HEK293T (cell line): Measurements from ENCODE around the gene GRIN2C.
"Not testable (repeated sequence)": the region's sequence is repeated elsewhere in the genome, so short reads cannot be mapped to it uniquely, and the experiment has no call there.

Experiments
- CTCF ChIA-PET: fragments of 350-600 bp; formaldehyde crosslinking; extraction: SDS; loops from one replicate; lab custom pipeline; 2021; ENCODE audit warnings: antibody characterized with exemption, inconsistent platforms; lab: Yijun Ruan, JAX
- POLR2A ChIA-PET: fragments of 350-600 bp; formaldehyde crosslinking; extraction: SDS; loops from one replicate; lab custom pipeline; 2020; ENCODE audit warnings: antibody characterized with exemption, inconsistent platforms; lab: Yijun Ruan, JAX
- DNase-seq: peaks from one replicate; pipeline ENCODE4 v3.0.0; 2012; ENCODE audit warnings: mixed read lengths; ENCODE audit errors: extremely low spot score
- ARNT ChIP-seq: fragments of 450-650 bp; IDR thresholded peaks from 2 replicates; pipeline ENCODE4 v1.6.1; 2017; ENCODE audit warnings: mild to moderate bottlenecking
- BHLHE40 ChIP-seq: fragments of 450-650 bp; IDR thresholded peaks from 2 replicates; pipeline ENCODE4 v1.6.1; 2016; ENCODE audit warnings: mild to moderate bottlenecking, moderate library complexity, borderline replicate concordance
- CTBP1 ChIP-seq: fragments of 450-650 bp; IDR thresholded peaks from 2 replicates; pipeline ENCODE4 v1.6.1; 2016; ENCODE audit warnings: borderline replicate concordance
- ELF4 ChIP-seq: fragments of 450-650 bp; IDR thresholded peaks from 2 replicates; pipeline ENCODE4 v1.6.1; 2017; ENCODE audit warnings: antibody characterized with exemption
- FOXA1 ChIP-seq: fragments of 450-650 bp; IDR thresholded peaks from 2 replicates; pipeline ENCODE4 v1.6.1; 2016; ENCODE audit warnings: mild to moderate bottlenecking
- FOXK2 ChIP-seq: fragments of 450-650 bp; IDR thresholded peaks from 2 replicates; pipeline ENCODE4 v1.6.1; 2016; ENCODE audit warnings: mild to moderate bottlenecking
- FOXM1 ChIP-seq: fragments of 450-650 bp; IDR thresholded peaks from 2 replicates; pipeline ENCODE4 v1.6.1; 2017; ENCODE audit warnings: mild to moderate bottlenecking, borderline replicate concordance
- HDGF ChIP-seq: fragments of 450-650 bp; IDR thresholded peaks from 2 replicates; pipeline ENCODE4 v1.6.1; 2017; ENCODE audit warnings: antibody characterized with exemption, borderline replicate concordance
- L3MBTL2 ChIP-seq: fragments of 450-650 bp; conservative IDR thresholded peaks from 2 replicates; pipeline ENCODE4 v1.6.1; 2016; ENCODE audit warnings: mild to moderate bottlenecking
- LEF1 ChIP-seq: fragments of 450-650 bp; IDR thresholded peaks from 2 replicates; pipeline ENCODE4 v1.6.1; 2017; ENCODE audit warnings: mild to moderate bottlenecking, borderline replicate concordance
- NFRKB ChIP-seq: fragments of 450-650 bp; IDR thresholded peaks from 2 replicates; pipeline ENCODE4 v1.6.1; 2016; ENCODE audit warnings: mild to moderate bottlenecking, moderate library complexity
- SP1 ChIP-seq: fragments of 450-650 bp; IDR thresholded peaks from 2 replicates; pipeline ENCODE4 v1.6.1; 2017
- SUZ12 ChIP-seq: fragments of 450-650 bp; IDR thresholded peaks from 2 replicates; pipeline ENCODE4 v1.6.1; 2016; ENCODE audit warnings: mild to moderate bottlenecking
- TARDBP ChIP-seq: fragments of 450-650 bp; IDR thresholded peaks from 2 replicates; pipeline ENCODE4 v1.6.1; 2016
- ZNF384 ChIP-seq: fragments of 450-650 bp; IDR thresholded peaks from 2 replicates; pipeline ENCODE4 v1.6.1; 2016
- TF ChIP-seq, protein P1 (sequence below): fragments of 450-650 bp; IDR thresholded peaks from 2 replicates; pipeline ENCODE4 v1.6.1; 2016

Gene GRIN2C

DNA sequence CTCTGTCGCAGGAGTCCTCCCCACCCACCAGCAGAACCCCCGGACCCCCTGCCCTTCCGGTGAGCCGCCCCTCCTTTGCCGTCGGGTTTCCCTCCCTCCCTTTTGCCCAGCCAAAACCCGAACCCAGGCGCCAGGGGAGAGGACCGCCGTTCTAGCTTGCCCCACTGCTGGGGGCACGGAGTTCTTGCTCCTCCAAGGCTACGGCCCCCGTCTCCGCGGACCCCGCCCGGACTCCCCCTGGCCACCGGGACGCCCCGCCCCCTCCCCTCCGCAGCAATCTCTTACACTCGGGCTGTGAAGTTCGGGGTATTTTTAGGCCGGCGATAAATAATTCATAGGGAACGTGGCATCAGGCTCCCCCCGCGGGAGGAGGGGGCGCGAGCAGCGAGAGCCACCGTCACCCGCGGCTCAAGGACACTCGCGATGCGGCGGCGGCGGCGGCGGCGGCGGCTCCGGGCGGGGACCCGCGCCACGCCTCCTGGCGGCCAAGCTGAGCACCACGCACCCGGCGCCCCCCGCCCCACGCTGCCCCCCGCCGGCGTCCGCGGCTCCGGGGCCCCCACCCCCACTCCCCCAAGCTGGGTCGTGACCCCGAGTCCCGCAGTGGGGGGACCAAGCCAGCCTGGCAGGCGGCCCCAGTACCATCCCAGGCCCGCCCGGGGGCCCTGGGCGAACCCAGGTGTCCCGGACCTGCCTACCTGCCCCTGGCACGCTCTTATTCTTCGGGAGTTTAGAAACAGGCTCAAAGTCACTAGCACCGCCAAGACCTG lies at the start of gene GRIN2C:
GRIN2C (minus strand) TSS at position 427 of the 770 bp plus-strand sequence. CDS start 4,793 bp downstream, outside the sequence.
- POLR2A ChIA-PET = interaction anchor here (0.9 to 3.0 kb wide), 4 partner anchors 13 to 17 kb away, joined by 3 to 19 read pairs (median 9); partner anchors contain the start of gene FDXR
- no peak for TF ChIP-seq LEF1
- peak; percentile 44; the same call in 1 of the 2 replicates for TF ChIP-seq FOXM1
- CTCF ChIA-PET = interaction anchor here (0.7 to 1.7 kb wide), 2 partner anchors 12 to 17 kb away, joined by 3 to 8 read pairs; no protein-coding TSS in a partner anchor
- DNase-seq = peak; percentile 70

DNA sequence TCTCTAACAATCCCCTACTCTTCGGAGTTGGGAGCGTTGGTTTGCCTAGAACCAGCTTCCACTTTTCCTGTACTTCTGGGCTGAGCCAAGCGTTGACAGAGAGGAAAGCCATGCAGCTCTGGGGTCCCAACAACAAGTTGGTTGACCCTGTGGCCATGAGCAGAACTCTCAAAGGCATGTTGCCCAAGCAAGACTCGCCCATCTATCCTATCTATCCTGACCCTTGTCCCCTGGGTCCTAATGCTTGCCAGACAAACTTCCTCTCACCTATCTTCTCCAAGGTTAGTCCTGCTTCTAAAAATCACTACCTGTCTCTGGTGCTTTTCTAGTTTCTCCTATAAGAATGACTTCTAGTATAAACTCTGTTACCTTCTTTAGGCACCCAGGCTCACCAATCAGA lies 49.4 kb upstream of the GRIN2C start:
- POLR2A ChIA-PET = interaction anchor here (0.8 kb wide), 1 partner anchor 36 kb away, joined by 4 read pairs; no protein-coding TSS in a partner anchor
- CTCF ChIA-PET, DNase-seq: not testable (repeated sequence)

DNA sequence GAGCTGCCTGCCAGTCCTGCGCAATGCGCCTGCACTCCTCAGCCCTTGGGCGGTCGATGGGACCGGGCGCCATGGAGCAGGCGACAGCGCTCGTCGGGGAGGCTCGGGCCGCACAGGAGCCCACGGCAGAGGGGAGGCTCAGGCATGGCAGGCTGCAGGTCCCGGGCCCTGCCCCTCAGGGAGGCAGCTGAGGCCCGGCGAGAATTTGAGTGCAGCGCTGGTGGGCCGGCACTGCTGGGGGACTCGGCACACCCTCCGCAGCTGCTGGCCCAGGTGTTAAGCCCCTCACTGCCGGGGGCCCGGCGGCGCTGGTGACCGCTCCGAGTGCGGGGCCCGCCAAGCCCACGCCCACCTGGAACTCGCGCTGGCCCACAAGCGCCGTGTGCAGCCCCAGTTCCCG lies 47.3 kb upstream of the GRIN2C start:
- no peak for TF ChIP-seq NFRKB
- TF ChIP-seq ELF4 = no peak
- no peak for TF ChIP-seq LEF1
- TF ChIP-seq TARDBP = no peak
- no peak for TF ChIP-seq HDGF
- no peak for TF ChIP-seq CTBP1
- TF ChIP-seq ZNF384 = no peak
- no peak for TF ChIP-seq FOXA1
- TF ChIP-seq FOXK2 = no peak
- TF ChIP-seq SUZ12 = no peak
- TF ChIP-seq L3MBTL2 = no peak
- no peak for TF ChIP-seq ARNT
- TF ChIP-seq BHLHE40 = no peak
- no peak for TF ChIP-seq FOXM1
- TF ChIP-seq, protein P1, sequence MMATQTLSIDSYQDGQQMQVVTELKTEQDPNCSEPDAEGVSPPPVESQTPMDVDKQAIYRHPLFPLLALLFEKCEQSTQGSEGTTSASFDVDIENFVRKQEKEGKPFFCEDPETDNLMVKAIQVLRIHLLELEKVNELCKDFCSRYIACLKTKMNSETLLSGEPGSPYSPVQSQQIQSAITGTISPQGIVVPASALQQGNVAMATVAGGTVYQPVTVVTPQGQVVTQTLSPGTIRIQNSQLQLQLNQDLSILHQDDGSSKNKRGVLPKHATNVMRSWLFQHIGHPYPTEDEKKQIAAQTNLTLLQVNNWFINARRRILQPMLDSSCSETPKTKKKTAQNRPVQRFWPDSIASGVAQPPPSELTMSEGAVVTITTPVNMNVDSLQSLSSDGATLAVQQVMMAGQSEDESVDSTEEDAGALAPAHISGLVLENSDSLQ = no peak
- no peak for TF ChIP-seq SP1
- POLR2A ChIA-PET = interaction anchor here (4.6 kb wide), 1 partner anchor 34 kb away, joined by 36 read pairs; the partner anchor contains the start of gene FDXR
- CTCF ChIA-PET = interaction anchor here (0.7 to 1.0 kb wide), 2 partner anchors 16 to 41 kb away, joined by 3 to 5 read pairs; no protein-coding TSS in a partner anchor
- DNase-seq = no peak

DNA sequence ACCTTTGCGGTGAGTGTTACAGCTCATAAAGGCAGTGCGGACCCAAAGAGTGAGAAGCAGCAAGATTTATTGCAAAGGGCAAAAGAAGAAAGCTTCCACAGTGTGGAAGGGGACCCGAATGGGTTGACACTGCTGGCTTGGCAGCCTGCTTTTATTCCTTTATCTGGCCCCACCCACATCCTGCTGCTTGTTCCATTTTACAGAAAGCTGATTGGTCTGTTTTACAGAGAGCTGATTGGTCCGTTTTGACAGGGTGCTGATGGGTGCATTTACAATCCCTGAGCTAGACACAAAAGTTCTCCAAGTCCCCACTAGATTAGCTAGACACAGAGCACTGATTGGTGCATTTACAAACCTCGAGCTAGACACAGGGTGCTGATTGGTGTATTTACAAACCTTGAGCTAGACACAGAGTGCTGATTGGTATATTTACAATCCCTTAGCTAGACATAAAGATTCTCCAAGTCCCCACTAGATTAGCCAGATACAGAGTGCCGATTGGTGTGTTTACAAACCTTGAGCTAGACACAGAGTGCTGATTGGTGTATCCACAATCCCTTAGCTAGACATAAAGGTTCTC lies 46.6 kb upstream of the GRIN2C start:
- not testable (repeated sequence) for DNase-seq
- POLR2A ChIA-PET = interaction anchor here (4.6 kb wide), 1 partner anchor 33 kb away, joined by 36 read pairs; the partner anchor contains the start of gene FDXR
- TF ChIP-seq, protein P1 = 0 out of 2 replicates have a peak, but pooled peaks have one; percentile 7
- CTCF ChIA-PET = interaction anchor here (0.6 to 1.0 kb wide), 3 partner anchors 15 to 41 kb away, joined by 3 to 5 read pairs (median 3); no protein-coding TSS in a partner anchor

DNA sequence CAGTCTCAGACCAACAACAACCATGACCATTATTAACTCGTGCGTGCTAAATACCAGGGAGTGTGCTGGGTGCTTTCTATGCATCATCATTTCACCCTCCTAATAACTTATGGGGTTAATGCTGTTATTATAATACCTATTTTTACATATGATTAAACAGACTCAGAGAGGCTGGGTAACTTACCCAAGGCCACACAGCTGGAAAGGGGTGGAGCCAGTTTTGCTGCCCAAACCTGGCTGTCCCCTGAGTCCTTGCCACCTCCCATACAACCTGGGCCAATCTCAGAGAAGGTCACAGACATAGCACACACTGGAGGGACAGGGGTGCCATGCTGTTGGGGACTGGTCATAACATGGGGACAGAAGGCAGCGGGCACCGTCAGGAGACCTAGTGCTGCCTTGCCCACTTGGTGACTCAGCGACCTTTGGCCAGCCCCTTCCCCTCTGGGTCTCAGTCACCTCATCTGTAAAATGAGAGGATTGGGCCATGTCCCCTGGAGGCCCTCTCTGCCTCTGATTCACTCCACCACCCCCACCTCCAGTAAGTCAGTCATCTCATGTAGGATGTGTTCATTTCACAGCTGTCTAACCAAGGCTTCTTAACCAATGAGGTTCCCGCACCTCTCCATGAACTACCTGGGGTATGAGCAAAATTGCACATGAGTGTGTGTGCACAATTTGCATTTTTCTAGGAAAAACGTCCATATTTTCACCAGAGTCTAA lies 45.2 kb upstream of the GRIN2C start:
- ChIA-PET POLR2A (interaction anchor here (0.8 to 4.6 kb wide), 2 partner anchors 16 to 32 kb away, joined by 3 to 36 read pairs; partner anchors contain the start of gene FDXR), CTCF (no interaction called here)
- DNase-seq = no peak
- TF ChIP-seq SP1 = no peak

DNA sequence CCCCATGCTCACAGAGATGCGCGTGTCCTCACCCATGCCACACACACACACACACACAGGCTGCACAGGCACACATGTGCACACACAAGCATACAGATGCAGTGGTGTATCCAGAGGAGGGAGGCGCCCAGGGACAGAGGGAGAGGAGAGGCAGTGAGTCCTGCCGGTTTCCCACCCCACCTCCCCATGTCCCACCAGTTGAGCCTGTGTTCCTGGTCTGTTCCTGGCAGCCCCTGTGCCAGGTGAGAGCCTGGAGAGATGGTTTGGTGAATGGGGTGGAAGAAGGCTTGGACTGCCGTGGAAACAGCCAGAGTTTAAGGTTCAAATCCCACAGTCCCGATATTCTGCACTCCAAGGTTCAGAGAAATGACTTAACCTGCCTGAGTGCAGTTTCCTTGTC lies 44.0 kb upstream of the GRIN2C start:
- ChIA-PET POLR2A (interaction anchor here (4.6 kb wide), 1 partner anchor 31 kb away, joined by 36 read pairs; the partner anchor contains the start of gene FDXR), CTCF (no interaction called here)
- TF ChIP-seq, protein P1 = no peak
- TF ChIP-seq FOXM1 = no peak
- no peak for TF ChIP-seq L3MBTL2
- TF ChIP-seq NFRKB = no peak
- no peak for TF ChIP-seq CTBP1
- TF ChIP-seq TARDBP = no peak
- no peak for TF ChIP-seq SUZ12
- no peak for TF ChIP-seq LEF1
- no peak for TF ChIP-seq SP1
- TF ChIP-seq FOXK2 = no peak
- TF ChIP-seq BHLHE40 = no peak
- no peak for TF ChIP-seq HDGF
- DNase-seq = no peak
